OCI-LY1 (cell line): ENCODE measurements around the gene CD244.

Experiments
- H2AFZ ChIP-seq: fragments of 200-600 bp; sonication (generic), shearing (Covaris generic); 2 replicates; pipeline ENCODE4 v1.6.0; 2014; ENCODE audit warnings: antibody characterized with exemption, mild to moderate bottlenecking, low read length
- H3F3A ChIP-seq: fragments of 200-600 bp; sonication (generic), shearing (Covaris generic); 2 replicates; pipeline ENCODE4 v1.6.0; 2014; ENCODE audit warnings: mild to moderate bottlenecking, antibody characterized with exemption, low read length, moderate library complexity; ENCODE audit not compliant: insufficient read depth
- H3K27ac ChIP-seq: fragments of 200-600 bp; sonication (generic); 2 replicates; pipeline ENCODE4 v1.5.1; 2014; ENCODE audit warnings: low read length, mixed run types, mild to moderate bottlenecking, low read depth; ENCODE audit not compliant: poor library complexity, severe bottlenecking
- H3K27me3 ChIP-seq: fragments of 200-600 bp; sonication (generic); 2 replicates; pipeline ENCODE4 v1.6.0; 2014; ENCODE audit warnings: antibody characterized with exemption, mild to moderate bottlenecking, low read length, moderate library complexity; ENCODE audit not compliant: insufficient read depth
- H3K36me3 ChIP-seq: fragments of 200-600 bp; sonication (generic); 2 replicates; pipeline ENCODE4 v1.6.1; 2014; ENCODE audit warnings: mild to moderate bottlenecking, antibody characterized with exemption, low read length, moderate library complexity, mixed read lengths; ENCODE audit not compliant: insufficient read depth
- H3K4me1 ChIP-seq: fragments of 200-600 bp; sonication (generic); 2 replicates; pipeline ENCODE4 v1.5.1; 2014; ENCODE audit warnings: mild to moderate bottlenecking, low read length, moderate library complexity; ENCODE audit not compliant: insufficient read depth, severe bottlenecking
- H3K4me2 ChIP-seq: fragments of 200-600 bp; sonication (generic), shearing (Covaris generic); 2 replicates; pipeline ENCODE4 v1.6.1; 2014; ENCODE audit warnings: low read length
- H3K4me3 ChIP-seq: fragments of 200-600 bp; sonication (generic); 2 replicates; pipeline ENCODE4 v1.5.1; 2014; ENCODE audit warnings: low read length, low read depth, mild to moderate bottlenecking, mixed read lengths; ENCODE audit not compliant: poor library complexity, severe bottlenecking
- H3K79me2 ChIP-seq: fragments of 200-600 bp; shearing (Covaris generic); 2 replicates; pipeline ENCODE4 v1.6.1; 2016; ENCODE audit warnings: mixed run types, low read length, mixed read lengths; ENCODE audit not compliant: insufficient read depth
- H3K9ac ChIP-seq: fragments of 200-600 bp; sonication (generic), shearing (Covaris generic); 2 replicates; pipeline ENCODE4 v1.6.1; 2014; ENCODE audit warnings: mild to moderate bottlenecking, low read length, mixed read lengths
- H3K9me2 ChIP-seq: fragments of 200-600 bp; sonication (generic), shearing (Covaris generic); 2 replicates; pipeline ENCODE4 v1.6.1; 2014; ENCODE audit warnings: low read depth, mild to moderate bottlenecking, low read length, mixed read lengths
- H3K9me3 ChIP-seq: fragments of 200-600 bp; shearing (Covaris generic); 2 replicates; pipeline ENCODE4 v1.6.1; 2014; ENCODE audit warnings: low read length, mixed read lengths
- H4K20me1 ChIP-seq: fragments of 200-600 bp; sonication (generic), shearing (Covaris generic); 2 replicates; pipeline ENCODE4 v1.6.0; 2016; ENCODE audit warnings: mild to moderate bottlenecking, low read length; ENCODE audit not compliant: insufficient read depth
- EZH2 ChIP-seq: fragments of 200-600 bp; sonication (generic), shearing (Covaris generic); IDR thresholded peaks from 2 replicates; pipeline ENCODE4 v1.8.0; 2017; ENCODE audit warnings: borderline replicate concordance, mixed run types, mild to moderate bottlenecking, antibody characterized with exemption, low read length, moderate library complexity, mixed read lengths
- TF ChIP-seq, protein P1 (sequence below): fragments of 200-600 bp; sonication (generic), shearing (Covaris generic); IDR thresholded peaks from 2 replicates; pipeline ENCODE4 v1.5.1; 2017; ENCODE audit warnings: mild to moderate bottlenecking, antibody characterized with exemption, low read length, moderate library complexity, mixed read lengths

The CD244 gene

GRCh38 chr1:160837558-160838205, 25.0 kb downstream of the CD244 start:
- TF ChIP-seq EZH2: no peak
- TF ChIP-seq, protein P1, sequence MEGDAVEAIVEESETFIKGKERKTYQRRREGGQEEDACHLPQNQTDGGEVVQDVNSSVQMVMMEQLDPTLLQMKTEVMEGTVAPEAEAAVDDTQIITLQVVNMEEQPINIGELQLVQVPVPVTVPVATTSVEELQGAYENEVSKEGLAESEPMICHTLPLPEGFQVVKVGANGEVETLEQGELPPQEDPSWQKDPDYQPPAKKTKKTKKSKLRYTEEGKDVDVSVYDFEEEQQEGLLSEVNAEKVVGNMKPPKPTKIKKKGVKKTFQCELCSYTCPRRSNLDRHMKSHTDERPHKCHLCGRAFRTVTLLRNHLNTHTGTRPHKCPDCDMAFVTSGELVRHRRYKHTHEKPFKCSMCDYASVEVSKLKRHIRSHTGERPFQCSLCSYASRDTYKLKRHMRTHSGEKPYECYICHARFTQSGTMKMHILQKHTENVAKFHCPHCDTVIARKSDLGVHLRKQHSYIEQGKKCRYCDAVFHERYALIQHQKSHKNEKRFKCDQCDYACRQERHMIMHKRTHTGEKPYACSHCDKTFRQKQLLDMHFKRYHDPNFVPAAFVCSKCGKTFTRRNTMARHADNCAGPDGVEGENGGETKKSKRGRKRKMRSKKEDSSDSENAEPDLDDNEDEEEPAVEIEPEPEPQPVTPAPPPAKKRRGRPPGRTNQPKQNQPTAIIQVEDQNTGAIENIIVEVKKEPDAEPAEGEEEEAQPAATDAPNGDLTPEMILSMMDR: peak; percentile 42
- peak overlapping the region; percentile 31; the same call in 1 of the 2 replicates for H3K9ac ChIP-seq
- no peaks in the 10 kb centered on the region for H3K9me3 ChIP-seq
- no peaks in the 10 kb centered on the region for H3K9me2 ChIP-seq
- no peaks in the 10 kb centered on the region for H3K27me3 ChIP-seq
- peak overlapping the region; percentile 45 for H3K4me2 ChIP-seq
- H4K20me1 ChIP-seq: no peaks in the 10 kb centered on the region
- peak overlapping the region; percentile 91; the same call in 1 of the 2 replicates for H2AFZ ChIP-seq
- peaks cover 20% of the 10 kb centered on the region for H3K4me1 ChIP-seq
- H3K27ac ChIP-seq: peak overlapping the region; percentile 30
- no peaks in the 10 kb centered on the region for H3K79me2 ChIP-seq
- no peak overlapping the region for H3K4me3 ChIP-seq
- no peaks in the 10 kb centered on the region for H3K36me3 ChIP-seq
- no peaks in the 10 kb centered on the region for H3F3A ChIP-seq

DNA sequence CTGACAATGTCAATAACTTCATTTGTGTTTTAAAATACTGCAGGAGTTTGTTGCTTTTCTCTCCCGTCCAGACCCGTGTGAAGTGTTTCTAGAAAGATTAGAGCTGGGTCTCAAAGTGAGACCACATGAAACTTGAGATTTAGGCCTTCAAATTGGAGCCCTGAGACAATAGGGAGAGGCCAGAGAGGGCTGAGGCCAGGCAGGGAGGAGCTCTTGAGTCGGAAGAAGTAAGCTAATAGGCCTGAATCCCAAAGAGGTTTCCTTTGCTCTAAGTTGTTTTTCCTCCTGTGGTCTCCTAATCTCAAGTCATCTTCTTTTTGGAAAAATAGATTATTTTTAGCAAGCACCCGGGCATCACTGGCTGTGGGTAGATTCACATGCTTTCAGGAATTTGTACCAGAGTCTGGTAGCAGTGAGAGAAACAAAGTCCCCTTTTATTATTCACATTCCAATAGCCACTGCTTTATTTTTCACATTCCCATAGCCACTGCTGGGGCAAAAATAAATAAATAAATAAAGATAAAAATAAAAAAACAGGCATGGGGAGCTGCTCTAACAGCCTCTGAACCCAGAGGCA, 25.6 kb downstream of the CD244 start:
- peak overlapping the region; percentile 30 for H3K27ac ChIP-seq
- no peaks in the 10 kb centered on the region for H4K20me1 ChIP-seq
- H3K79me2 ChIP-seq: no peaks in the 10 kb centered on the region
- H3K9me2 ChIP-seq: no peaks in the 10 kb centered on the region
- H3K4me3 ChIP-seq: peak overlapping the region; percentile 3
- H3K4me1 ChIP-seq: peaks cover 20% of the 10 kb centered on the region
- TF ChIP-seq, protein P1: no peak
- no peak for TF ChIP-seq EZH2
- peak overlapping the region; percentile 31; the same call in 1 of the 2 replicates for H3K9ac ChIP-seq
- H3F3A ChIP-seq: no peaks in the 10 kb centered on the region
- no peaks in the 10 kb centered on the region for H3K9me3 ChIP-seq
- H3K4me2 ChIP-seq: peak overlapping the region; percentile 45
- no peaks in the 10 kb centered on the region for H3K27me3 ChIP-seq
- H3K36me3 ChIP-seq: no peaks in the 10 kb centered on the region
- H2AFZ ChIP-seq: peak overlapping the region; percentile 91

- peak overlapping the region; percentile 30 for H3K27ac ChIP-seq
- H3K79me2 ChIP-seq: no peaks in the 10 kb centered on the region
- no peak overlapping the region; the same call in 1 of the 2 replicates for H3K9ac ChIP-seq
- no peaks in the 10 kb centered on the region for H3F3A ChIP-seq
- no peaks in the 10 kb centered on the region for H3K9me2 ChIP-seq
- no peaks in the 10 kb centered on the region for H3K27me3 ChIP-seq
- H2AFZ ChIP-seq: peak overlapping the region; percentile 91
- H3K36me3 ChIP-seq: no peaks in the 10 kb centered on the region
- TF ChIP-seq, protein P1: no peak
- no peak for TF ChIP-seq EZH2
- H3K4me2 ChIP-seq: no peak overlapping the region
- no peaks in the 10 kb centered on the region for H4K20me1 ChIP-seq
- H3K4me1 ChIP-seq: peaks cover 20% of the 10 kb centered on the region
- H3K4me3 ChIP-seq: no peak overlapping the region
- no peaks in the 10 kb centered on the region for H3K9me3 ChIP-seq
Measured at GRCh38 chr1:160836561-160836960, 26.1 kb downstream of the CD244 start.
